GM21515 (cell line): ENCODE data around the gene ARHGDIG.
"Not testable (repeated sequence)": the region's sequence is repeated elsewhere in the genome, so short reads cannot be mapped to it uniquely, and the experiment has no call there.

Experiments
- ATAC-seq: cut with Tn5 transposase; IDR thresholded peaks from one replicate; pipeline ENCODE4 v1.9.1; 2021; ENCODE audit not compliant: unreplicated experiment

Gene ARHGDIG

GRCh38 chr16:263182-263774 is 17.1 kb upstream of the ARHGDIG start:
- ATAC-seq = no peak

GRCh38 chr16:263944-264343 is 16.4 kb upstream of the ARHGDIG start:
- no peak for ATAC-seq

- no peak for ATAC-seq
These were observed 15.9 kb upstream of the ARHGDIG start for GRCh38 chr16:264440-264951.

GRCh38 chr16:265002-265529 is 15.3 kb upstream of the ARHGDIG start:
- no peak for ATAC-seq

- no peak for ATAC-seq
These were observed 14.7 kb upstream of the ARHGDIG start for GRCh38 chr16:265711-266110.

GRCh38 chr16:266258-267164 is 13.9 kb upstream of the ARHGDIG start:
- ATAC-seq = no peak

GRCh38 chr16:267562-267961 is 12.8 kb upstream of the ARHGDIG start:
- not testable (repeated sequence) for ATAC-seq

GRCh38 chr16:268141-269053 is 12.0 kb upstream of the ARHGDIG start:
- ATAC-seq = no peak

GRCh38 chr16:269061-269796 is 11.2 kb upstream of the ARHGDIG start:
- no peak for ATAC-seq

- no peak for ATAC-seq
These were observed 9.8 kb upstream of the ARHGDIG start for GRCh38 chr16:270381-271255.

- ATAC-seq = no peak
These were observed 7.5 kb upstream of the ARHGDIG start for GRCh38 chr16:272633-273546.

- no peak for ATAC-seq
These were observed 6.6 kb upstream of the ARHGDIG start for GRCh38 chr16:273547-274421.

- no peak for ATAC-seq
These were observed 5.2 kb upstream of the ARHGDIG start for GRCh38 chr16:275041-275641.

GRCh38 chr16:275786-276232 is 4.6 kb upstream of the ARHGDIG start, which contains the start of gene RGS11:
Gene RGS11 (minus strand): TSS chr16:275944. CDS start chr16:275911, 33 bp downstream.
- no peak for ATAC-seq

- ATAC-seq = no peak
These were observed 3.8 kb upstream of the ARHGDIG start for GRCh38 chr16:276426-277077.

GRCh38 chr16:278863-279366 is 1.5 kb upstream of the ARHGDIG start:
- ATAC-seq = no peak
